ENCODE measurements around the gene ZNF285.
"Not testable (repeated sequence)": the region's sequence is repeated elsewhere in the genome, so short reads cannot be mapped to it uniquely, and the experiment has no call there.

ZNF285 gene

GRCh38 chr19:44401139-44402115 is at the start of gene ZNF285:
Gene ZNF285, minus strand, starts transcription at chr19:44401608. Its CDS starts 4,395 bp downstream, at chr19:44397213.
- H3K9ac ChIP-seq (ENCODE audit: low read length) = peak within 1 kb of the TSS; percentile 40
- peak within 1 kb of the TSS; percentile 14 for H3K27ac ChIP-seq (ENCODE audit: low read depth, low read length)
- H3K27me3 ChIP-seq (ENCODE audit: control insufficient read depth, insufficient read depth, low read length) = no peaks in the 10 kb centered on the region
- no peaks in the 10 kb centered on the region for H3K36me3 ChIP-seq (ENCODE audit: control insufficient read depth, insufficient read depth, low read length)
- H3K4me1 ChIP-seq (ENCODE audit: control insufficient read depth, insufficient read depth, low read length) = no peaks in the 10 kb centered on the region
- peak within 1 kb of the TSS; percentile 96 for H3K4me3 ChIP-seq (ENCODE audit: low read length)

DNA sequence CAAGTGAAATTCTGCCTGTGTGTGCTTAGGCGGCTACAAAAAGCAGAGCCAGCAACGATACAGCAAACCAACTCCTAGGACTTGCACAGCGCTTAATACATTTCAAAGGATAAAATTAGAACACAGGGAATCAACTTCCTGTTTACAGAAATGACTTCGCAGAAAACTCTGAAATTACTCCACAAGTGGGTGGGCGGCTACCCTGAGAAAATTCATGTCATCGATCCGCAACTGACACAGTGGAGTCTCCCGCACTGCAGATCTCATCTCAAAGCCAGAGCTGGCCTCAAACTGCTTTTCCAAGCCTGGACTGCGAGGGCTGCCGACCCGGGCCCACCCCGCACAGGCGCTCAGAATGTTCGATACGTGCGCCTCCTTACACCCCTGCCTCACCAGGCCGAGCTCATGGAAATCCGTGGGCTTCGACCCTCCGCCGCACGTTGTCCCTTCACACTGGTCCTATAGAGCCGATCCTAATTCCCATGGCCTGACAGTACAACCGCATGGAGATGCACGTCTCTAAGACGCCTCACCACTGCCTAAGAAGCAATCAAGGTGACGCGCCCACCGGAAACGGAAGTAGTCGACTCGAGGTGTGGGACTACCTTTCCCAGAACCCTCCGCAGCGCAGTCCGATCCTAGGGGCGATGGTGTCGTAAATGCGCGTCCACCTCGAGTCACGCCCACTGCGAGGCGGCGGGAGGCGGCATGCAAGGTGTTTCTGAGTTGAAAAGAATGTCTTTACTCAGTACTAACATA is 46.7 kb upstream of the ZNF285 start, which contains the start of gene ZNF229:
TSS of gene ZNF229 (minus strand) at position 557 of the 759 bp plus-strand sequence. CDS start 5,625 bp downstream, outside the sequence.
- Histone ChIP-seq H3K9ac (ENCODE audit: low read length) (peak within 1 kb of the TSS; percentile 32), H3K4me3 (ENCODE audit: low read length) (peak within 1 kb of the TSS; percentile 93), H3K4me1 (ENCODE audit: control insufficient read depth, insufficient read depth, low read length) (peaks cover 4% of the 10 kb centered on the region), H3K27ac (ENCODE audit: low read depth, low read length) (peak within 1 kb of the TSS; percentile 24), H3K27me3 (ENCODE audit: control insufficient read depth, insufficient read depth, low read length) (no peaks in the 10 kb centered on the region), H3K36me3 (ENCODE audit: control insufficient read depth, insufficient read depth, low read length) (peaks cover 2% of the 10 kb centered on the region)

GRCh38 chr19:44438441-44438840 is 37.0 kb upstream of the ZNF285 start:
- no peak overlapping the region for H3K4me3 ChIP-seq (ENCODE audit: low read length)
- H3K27ac ChIP-seq (ENCODE audit: low read depth, low read length) = no peak overlapping the region
- H3K36me3 ChIP-seq (ENCODE audit: control insufficient read depth, insufficient read depth, low read length) = peaks cover 3% of the 10 kb centered on the region

GRCh38 chr19:44435441-44435840 is 34.0 kb upstream of the ZNF285 start:
- no peaks in the 10 kb centered on the region for H3K27me3 ChIP-seq (ENCODE audit: control insufficient read depth, insufficient read depth, low read length)
- H3K9ac ChIP-seq (ENCODE audit: low read length) = no peak overlapping the region
- H3K4me3 ChIP-seq (ENCODE audit: low read length) = no peak overlapping the region
- peaks cover 7% of the 10 kb centered on the region for H3K36me3 ChIP-seq (ENCODE audit: control insufficient read depth, insufficient read depth, low read length)
- no peak overlapping the region for H3K27ac ChIP-seq (ENCODE audit: low read depth, low read length)
- no peaks in the 10 kb centered on the region for H3K4me1 ChIP-seq (ENCODE audit: control insufficient read depth, insufficient read depth, low read length)

More at GRCh38 chr19:44438441-44438840, 37.0 kb upstream of the ZNF285 start:
- Histone ChIP-seq H3K27me3 (ENCODE audit: control insufficient read depth, insufficient read depth, low read length) (no peaks in the 10 kb centered on the region), H3K4me1 (ENCODE audit: control insufficient read depth, insufficient read depth, low read length) (no peaks in the 10 kb centered on the region), H3K9ac (ENCODE audit: low read length) (no peak overlapping the region)

DNA sequence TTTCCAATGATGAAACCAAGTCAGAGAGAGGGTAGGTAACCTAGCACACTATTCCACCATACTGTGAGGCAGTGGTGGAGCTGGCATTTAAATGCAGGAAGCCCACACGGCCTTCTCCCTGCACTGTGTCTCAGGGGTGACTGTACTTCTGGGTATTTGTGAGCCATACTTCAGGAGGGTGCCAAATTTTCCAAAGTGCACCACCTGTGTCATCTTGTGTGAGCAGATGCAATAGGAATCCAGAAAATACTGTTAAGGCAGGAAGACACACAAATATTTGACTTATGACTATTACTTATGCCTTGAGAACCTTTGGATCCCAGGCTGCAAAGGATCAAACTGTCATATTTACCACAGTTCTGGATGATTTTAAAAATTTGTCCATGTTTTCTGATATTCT is 29.5 kb upstream of the ZNF285 start:
- Histone ChIP-seq H3K9ac (ENCODE audit: low read length) (no peak overlapping the region), H3K36me3 (ENCODE audit: control insufficient read depth, insufficient read depth, low read length) (peaks cover 9% of the 10 kb centered on the region), H3K4me1 (ENCODE audit: control insufficient read depth, insufficient read depth, low read length) (no peaks in the 10 kb centered on the region), H3K27me3 (ENCODE audit: control insufficient read depth, insufficient read depth, low read length) (no peaks in the 10 kb centered on the region), H3K27ac (ENCODE audit: low read depth, low read length) (no peak overlapping the region), H3K4me3 (ENCODE audit: low read length) (no peak overlapping the region)

GRCh38 chr19:44415553-44415952 is 14.1 kb upstream of the ZNF285 start:
- not testable (repeated sequence) for H3K9ac ChIP-seq (ENCODE audit: low read length); H3K36me3 ChIP-seq (ENCODE audit: control insufficient read depth, insufficient read depth, low read length); H3K4me1 ChIP-seq (ENCODE audit: control insufficient read depth, insufficient read depth, low read length); H3K4me3 ChIP-seq (ENCODE audit: low read length); H3K27ac ChIP-seq (ENCODE audit: low read depth, low read length); H3K27me3 ChIP-seq (ENCODE audit: control insufficient read depth, insufficient read depth, low read length)

DNA sequence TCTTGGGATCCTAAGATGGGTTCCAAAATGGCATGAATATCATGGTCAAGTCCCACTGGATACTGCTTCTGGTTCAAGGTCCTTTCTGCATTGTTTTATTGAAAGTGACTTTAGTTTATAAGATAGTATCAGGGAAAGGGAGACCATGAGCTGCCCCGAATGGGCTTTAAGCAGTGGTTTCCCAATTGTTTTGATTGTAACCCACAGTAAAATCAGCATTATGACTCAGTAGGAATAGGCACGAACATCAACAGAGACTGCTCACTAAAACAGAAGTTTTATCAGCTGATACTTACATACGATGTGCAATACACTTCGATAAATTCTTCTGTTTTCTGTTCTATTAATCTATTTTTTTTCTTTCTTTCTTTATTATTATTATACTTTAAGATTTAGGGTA is 12.1 kb downstream of the ZNF285 start:
- not testable (repeated sequence) for H3K4me1 ChIP-seq (ENCODE audit: control insufficient read depth, insufficient read depth, low read length); H3K27me3 ChIP-seq (ENCODE audit: control insufficient read depth, insufficient read depth, low read length); H3K4me3 ChIP-seq (ENCODE audit: low read length); H3K27ac ChIP-seq (ENCODE audit: low read depth, low read length); H3K9ac ChIP-seq (ENCODE audit: low read length)
- peaks cover 11% of the 10 kb centered on the region for H3K36me3 ChIP-seq (ENCODE audit: control insufficient read depth, insufficient read depth, low read length)

DNA sequence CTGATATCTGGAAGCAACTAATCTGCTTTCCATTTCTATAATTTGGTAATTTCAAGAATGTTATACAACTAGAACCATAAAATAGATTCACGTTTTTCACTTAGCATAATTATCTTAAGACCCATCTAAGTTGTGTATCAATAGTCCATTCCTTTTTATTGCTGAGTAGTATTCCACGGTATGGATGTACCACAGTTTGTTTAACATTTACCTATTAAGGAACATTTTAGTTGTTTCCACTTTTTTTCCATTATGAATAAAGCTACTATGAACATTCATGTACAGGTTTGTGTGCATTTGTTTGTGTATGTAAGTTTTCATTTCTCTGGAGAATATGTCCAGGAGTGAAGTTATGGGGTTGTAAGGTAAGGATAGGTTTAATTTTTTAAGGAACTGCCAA is 26.6 kb downstream of the ZNF285 start:
- H3K27me3 ChIP-seq (ENCODE audit: control insufficient read depth, insufficient read depth, low read length) = no peaks in the 10 kb centered on the region

DNA sequence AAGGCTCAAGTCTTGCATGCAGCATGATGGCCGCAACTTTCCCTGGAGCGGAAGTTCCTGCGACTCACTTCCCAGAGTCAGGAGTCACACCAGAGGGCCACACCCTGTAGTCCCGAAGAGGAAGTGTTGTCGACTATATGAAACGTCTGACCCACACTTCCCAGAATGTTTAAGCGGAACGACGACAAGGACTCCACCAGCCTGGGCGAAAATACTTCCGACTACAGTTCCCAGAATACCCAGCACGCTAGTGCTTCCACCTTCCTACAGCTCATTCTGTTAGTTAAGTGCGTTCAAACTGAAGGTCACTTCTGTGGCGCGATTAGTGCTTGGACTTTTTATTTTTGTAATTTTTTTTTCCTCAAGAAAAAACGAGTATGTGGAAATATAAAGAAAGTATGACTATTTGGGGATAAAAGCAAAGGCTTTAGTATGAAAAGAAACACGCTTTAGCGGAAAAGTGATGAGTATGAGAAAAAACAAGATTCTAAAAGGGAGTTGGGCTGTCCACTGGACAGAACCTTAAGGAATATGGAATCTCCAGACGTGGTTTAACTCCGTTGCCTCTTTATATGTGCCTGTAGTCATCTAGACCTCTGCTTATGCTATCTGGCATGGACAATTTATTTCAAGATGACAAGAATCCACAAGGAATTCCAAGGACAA is 29.5 kb downstream of the ZNF285 start:
- Histone ChIP-seq H3K4me1 (ENCODE audit: control insufficient read depth, insufficient read depth, low read length) (no peaks in the 10 kb centered on the region), H3K27ac (ENCODE audit: low read depth, low read length) (no peak overlapping the region)

More for the DNA sequence above, 26.6 kb downstream of the ZNF285 start:
- no peaks in the 10 kb centered on the region for H3K4me1 ChIP-seq (ENCODE audit: control insufficient read depth, insufficient read depth, low read length)
- no peak overlapping the region for H3K9ac ChIP-seq (ENCODE audit: low read length)
- no peaks in the 10 kb centered on the region for H3K36me3 ChIP-seq (ENCODE audit: control insufficient read depth, insufficient read depth, low read length)
- H3K4me3 ChIP-seq (ENCODE audit: low read length) = no peak overlapping the region
- no peak overlapping the region for H3K27ac ChIP-seq (ENCODE audit: low read depth, low read length)

DNA sequence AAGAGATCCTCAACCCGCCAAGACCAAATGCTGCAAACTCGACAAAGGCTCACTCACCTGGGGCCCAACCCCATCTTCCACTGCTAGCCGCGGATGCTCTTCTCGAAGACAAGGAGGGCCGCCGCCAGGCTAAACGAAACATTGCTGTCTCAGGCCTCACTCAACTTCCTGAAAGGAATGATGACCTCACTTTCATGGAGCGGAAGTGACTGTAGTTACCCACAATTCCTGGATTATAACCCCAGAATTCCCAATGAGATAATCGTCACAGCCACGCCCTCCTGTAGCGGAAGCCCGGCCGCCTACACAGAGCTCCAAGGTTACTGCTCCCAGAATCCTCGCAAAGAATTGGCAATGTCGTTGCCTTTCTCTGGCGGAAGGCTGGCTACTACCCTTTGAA is 34.4 kb downstream of the ZNF285 start:
- Histone ChIP-seq H3K9ac (ENCODE audit: low read length) (no peak overlapping the region), H3K27me3 (ENCODE audit: control insufficient read depth, insufficient read depth, low read length) (no peaks in the 10 kb centered on the region), H3K27ac (ENCODE audit: low read depth, low read length) (no peak overlapping the region), H3K36me3 (ENCODE audit: control insufficient read depth, insufficient read depth, low read length) (no peaks in the 10 kb centered on the region), H3K4me3 (ENCODE audit: low read length) (no peak overlapping the region), H3K4me1 (ENCODE audit: control insufficient read depth, insufficient read depth, low read length) (no peaks in the 10 kb centered on the region)

More for the DNA sequence above, 29.5 kb downstream of the ZNF285 start:
- Histone ChIP-seq H3K9ac (ENCODE audit: low read length) (no peak overlapping the region), H3K4me3 (ENCODE audit: low read length) (no peak overlapping the region), H3K27me3 (ENCODE audit: control insufficient read depth, insufficient read depth, low read length) (no peaks in the 10 kb centered on the region), H3K36me3 (ENCODE audit: control insufficient read depth, insufficient read depth, low read length) (no peaks in the 10 kb centered on the region)

DNA sequence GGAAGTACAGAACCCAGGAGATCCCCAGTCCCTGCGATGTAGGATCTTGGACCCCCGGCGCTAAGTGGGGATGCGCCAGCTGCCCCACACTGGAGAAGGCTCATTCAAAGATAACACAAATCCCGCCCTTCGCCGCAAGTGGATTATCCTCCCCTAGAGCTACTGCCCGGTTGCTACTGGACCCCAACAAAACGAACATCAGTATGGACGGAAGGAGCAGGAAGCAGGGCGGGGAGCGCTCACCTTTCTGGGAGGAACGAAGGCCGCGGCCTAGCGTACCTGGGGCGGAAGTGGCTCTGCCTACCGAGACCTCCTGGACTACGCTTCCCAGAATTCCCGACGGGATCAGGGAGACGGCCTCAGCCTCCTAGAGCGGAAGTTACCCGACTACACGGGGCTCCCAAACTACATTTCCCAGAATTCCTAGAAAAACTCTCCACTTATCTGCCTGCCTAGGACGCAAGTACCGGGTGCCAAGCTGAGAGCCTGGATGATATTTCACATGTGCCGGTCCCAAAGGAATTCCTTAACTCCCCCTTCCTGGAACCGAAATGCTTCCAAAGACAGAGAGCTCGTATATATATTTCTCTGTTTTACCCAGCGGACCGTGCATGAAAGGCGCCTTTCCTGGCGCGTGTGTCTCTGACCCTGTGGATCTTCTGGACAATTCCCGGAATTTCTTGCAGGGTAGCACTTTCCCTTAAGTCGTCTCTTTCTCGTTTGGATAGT is 44.9 kb downstream of the ZNF285 start, which contains the start of gene ZNF112:
TSS of gene ZNF112 (minus strand) at position 298 of the 729 bp plus-strand sequence. CDS start 16,141 bp downstream, outside the sequence.
- Histone ChIP-seq H3K4me1 (ENCODE audit: control insufficient read depth, insufficient read depth, low read length) (peaks cover 2% of the 10 kb centered on the region), H3K4me3 (ENCODE audit: low read length) (peak within 1 kb of the TSS; percentile 75), H3K27ac (ENCODE audit: low read depth, low read length) (peak within 1 kb of the TSS; percentile 67), H3K36me3 (ENCODE audit: control insufficient read depth, insufficient read depth, low read length) (no peaks in the 10 kb centered on the region), H3K27me3 (ENCODE audit: control insufficient read depth, insufficient read depth, low read length) (no peaks in the 10 kb centered on the region), H3K9ac (ENCODE audit: low read length) (peak within 1 kb of the TSS; percentile 62)

All from rectal smooth muscle tissue (tissue), 1 donor.